Hepatocyte (in vitro differentiated cells): ENCODE data around the gene CHD2. TPM values are rescaled to one million over a fixed set of nuclear protein-coding genes. Genes with fewer than 3 reads are reported as not detected.

Source experiments
- DNase-seq: peaks from one replicate; pipeline ENCODE4 v3.0.0-alpha.2; 2016; ENCODE audit warnings: low spot score
- H2AFZ ChIP-seq: fragments of 200-600 bp; sonication (generic); 2 replicates; pipeline ENCODE4 v1.6.0; 2016; ENCODE audit warnings: antibody characterized with exemption, mild to moderate bottlenecking
- H3K27ac ChIP-seq: fragments of 200-600 bp; sonication (generic); 2 replicates; pipeline ENCODE4 v1.5.1; 2016; ENCODE audit warnings: mild to moderate bottlenecking
- H3K27me3 ChIP-seq: fragments of 200-600 bp; sonication (generic); 2 replicates; pipeline ENCODE4 v1.6.1; 2016
- H3K36me3 ChIP-seq: fragments of 200-600 bp; sonication (generic); replicated peaks from 2 replicates; pipeline ENCODE4 v1.5.1; 2016; ENCODE audit warnings: low read depth; ENCODE audit not compliant: insufficient read depth
- H3K4me1 ChIP-seq: fragments of 200-600 bp; sonication (generic); 2 replicates; pipeline ENCODE4 v1.5.1; 2016; ENCODE audit warnings: mild to moderate bottlenecking, moderate library complexity; ENCODE audit not compliant: insufficient read depth
- H3K4me2 ChIP-seq: fragments of 200-600 bp; sonication (generic); 2 replicates; pipeline ENCODE4 v1.6.0; 2016
- H3K4me3 ChIP-seq: fragments of 200-600 bp; sonication (generic); 2 replicates; pipeline ENCODE4 v1.5.1; 2016; ENCODE audit warnings: mild to moderate bottlenecking
- H3K79me2 ChIP-seq: fragments of 200-600 bp; sonication (generic); 2 replicates; pipeline ENCODE4 v1.6.0; 2017; ENCODE audit warnings: mild to moderate bottlenecking
- H3K9me2 ChIP-seq: fragments of 200-600 bp; sonication (generic); replicated peaks from 2 replicates; pipeline ENCODE4 v1.6.0; 2017; ENCODE audit warnings: mild to moderate bottlenecking; ENCODE audit not compliant: insufficient read depth
- H3K9me3 ChIP-seq: fragments of 200-600 bp; sonication (generic); 2 replicates; pipeline ENCODE4 v1.5.1; 2016; ENCODE audit warnings: low read depth, mild to moderate bottlenecking
- H4K20me1 ChIP-seq: fragments of 200-600 bp; sonication (generic); 2 replicates; pipeline ENCODE4 v1.6.0; 2016; ENCODE audit warnings: mild to moderate bottlenecking; ENCODE audit not compliant: insufficient read depth, poor library complexity, severe bottlenecking
- CTCF ChIP-seq: fragments of 200-600 bp; sonication (generic); IDR thresholded peaks from 2 replicates; pipeline ENCODE4 v1.5.1; 2016; ENCODE audit warnings: antibody characterized with exemption, mild to moderate bottlenecking; ENCODE audit not compliant: poor library complexity
- EZH2 ChIP-seq: fragments of 200-600 bp; sonication (generic); IDR thresholded peaks from 2 replicates; pipeline ENCODE4 v1.6.1; 2016; ENCODE audit warnings: antibody characterized with exemption, mild to moderate bottlenecking, borderline replicate concordance
- EZH2phosphoT487 ChIP-seq: fragments of 200-600 bp; sonication (generic); IDR thresholded peaks from one replicate; pipeline ENCODE4 v1.6.1; 2018; ENCODE audit warnings: antibody characterized with exemption, mild to moderate bottlenecking, low read depth, moderate library complexity; ENCODE audit not compliant: unreplicated experiment, severe bottlenecking
- WGBS: methylation state at CpG from one replicate; pipeline ENCODE4 v1.1.6; 2016; ENCODE audit warnings: low lambda C conversion rate; ENCODE audit errors: missing lambda C conversion rate; 5-methylcytosine and 5-hydroxymethylcytosine counted together
- polyA plus RNA-seq: library from polyadenylated mRNA; unstranded; fragments of >200 nt; fragmentation: Nextera tagmentation; extraction: Ambion mirVana; gene quantifications from 2 replicates; pipeline ENCODE4 v1.2.1, GENCODE V29; 2016
- total RNA-seq: library from RNA; depleted of rRNA; stranded (reverse); fragments of >200 nt; gene quantifications from 2 replicates; pipeline ENCODE4 v1.2.3, GENCODE V29; 2014

The CHD2 gene
- total and polyA plus RNA-seq, 2 experiments from 2014 or later = 49.3 to 133 TPM

- peaks cover 29% of the 10 kb centered on the region for H3K4me1 ChIP-seq
- peaks cover 28% of the 10 kb centered on the region for H4K20me1 ChIP-seq
- no peak for TF ChIP-seq CTCF
- no peak for TF ChIP-seq EZH2
- no peak for TF ChIP-seq EZH2phosphoT487
- no peak overlapping the region for H3K4me3 ChIP-seq
- H3K79me2 ChIP-seq = peaks cover 44% of the 10 kb centered on the region
- H3K36me3 ChIP-seq = no peaks in the 10 kb centered on the region
- no peaks in the 10 kb centered on the region for H3K9me3 ChIP-seq
- DNase-seq = peak; percentile 98
- 11% methylated on average over 38 of the region's 41 CpGs for WGBS
- H2AFZ ChIP-seq = no peak overlapping the region
- H3K27ac ChIP-seq = peak overlapping the region; percentile 91
- no peaks in the 10 kb centered on the region for H3K9me2 ChIP-seq
- H3K4me2 ChIP-seq = peak overlapping the region; percentile 73
- no peaks in the 10 kb centered on the region for H3K27me3 ChIP-seq
Measured at GRCh38 chr15:92881802-92882696, 18.1 kb upstream of the CHD2 start.

- H3K4me2 ChIP-seq = no peak overlapping the region
- no peaks in the 10 kb centered on the region for H3K9me3 ChIP-seq
- H3K79me2 ChIP-seq = peaks cover 51% of the 10 kb centered on the region
- H3K4me3 ChIP-seq = peak overlapping the region; percentile 57
- peaks cover 36% of the 10 kb centered on the region for H3K4me1 ChIP-seq
- WGBS = under 1% methylated on average over 33 of the region's 67 CpGs
- DNase-seq = no peak
- H3K36me3 ChIP-seq = no peaks in the 10 kb centered on the region
- peak overlapping the region; percentile 99 for H3K27ac ChIP-seq
- H3K9me2 ChIP-seq = no peaks in the 10 kb centered on the region
- no peak overlapping the region for H2AFZ ChIP-seq
- H4K20me1 ChIP-seq = peaks cover 35% of the 10 kb centered on the region
- TF ChIP-seq EZH2phosphoT487 (no peak), EZH2 (no peak), CTCF (no peak)
- H3K27me3 ChIP-seq = no peaks in the 10 kb centered on the region
Measured at GRCh38 chr15:92882697-92883162, 17.4 kb upstream of the CHD2 start.

GRCh38 chr15:92883163-92883875 is 16.8 kb upstream of the CHD2 start:
- H3K79me2 ChIP-seq = peaks cover 57% of the 10 kb centered on the region
- H3K36me3 ChIP-seq = no peaks in the 10 kb centered on the region
- H3K27ac ChIP-seq = peak overlapping the region; percentile 99
- no peaks in the 10 kb centered on the region for H3K27me3 ChIP-seq
- H3K4me2 ChIP-seq = peak overlapping the region; percentile 73
- peaks cover 40% of the 10 kb centered on the region for H4K20me1 ChIP-seq
- peak overlapping the region; percentile 57 for H3K4me3 ChIP-seq
- TF ChIP-seq EZH2phosphoT487 (no peak), EZH2 (no peak), CTCF (no peak)
- H3K9me3 ChIP-seq = no peaks in the 10 kb centered on the region
- peak; percentile 60 for DNase-seq
- no peaks in the 10 kb centered on the region for H3K9me2 ChIP-seq
- WGBS = under 1% methylated on average over 19 of the region's 53 CpGs
- H2AFZ ChIP-seq = no peak overlapping the region
- H3K4me1 ChIP-seq = peaks cover 33% of the 10 kb centered on the region
